IPS-18c (cell line): ENCODE results near the gene HNF1B.
"Not testable (repeated sequence)": the region's sequence is repeated elsewhere in the genome, so short reads cannot be mapped to it uniquely, and the experiment has no call there.

ENCODE experiments used
- H3K4me3 ChIP-seq: 2 replicates; pipeline ENCODE4 v1.7.0; 2013; ENCODE audit warnings: low read depth, mild to moderate bottlenecking, low read length, moderate library complexity; ENCODE audit not compliant: insufficient read depth
- H3K9me3 ChIP-seq: one replicate; pipeline ENCODE4 v1.6.1; 2013; ENCODE audit warnings: mild to moderate bottlenecking, low read length, moderate library complexity; ENCODE audit not compliant: control insufficient read depth, insufficient read depth

The HNF1B gene, protein sequence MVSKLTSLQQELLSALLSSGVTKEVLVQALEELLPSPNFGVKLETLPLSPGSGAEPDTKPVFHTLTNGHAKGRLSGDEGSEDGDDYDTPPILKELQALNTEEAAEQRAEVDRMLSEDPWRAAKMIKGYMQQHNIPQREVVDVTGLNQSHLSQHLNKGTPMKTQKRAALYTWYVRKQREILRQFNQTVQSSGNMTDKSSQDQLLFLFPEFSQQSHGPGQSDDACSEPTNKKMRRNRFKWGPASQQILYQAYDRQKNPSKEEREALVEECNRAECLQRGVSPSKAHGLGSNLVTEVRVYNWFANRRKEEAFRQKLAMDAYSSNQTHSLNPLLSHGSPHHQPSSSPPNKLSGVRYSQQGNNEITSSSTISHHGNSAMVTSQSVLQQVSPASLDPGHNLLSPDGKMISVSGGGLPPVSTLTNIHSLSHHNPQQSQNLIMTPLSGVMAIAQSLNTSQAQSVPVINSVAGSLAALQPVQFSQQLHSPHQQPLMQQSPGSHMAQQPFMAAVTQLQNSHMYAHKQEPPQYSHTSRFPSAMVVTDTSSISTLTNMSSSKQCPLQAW

DNA sequence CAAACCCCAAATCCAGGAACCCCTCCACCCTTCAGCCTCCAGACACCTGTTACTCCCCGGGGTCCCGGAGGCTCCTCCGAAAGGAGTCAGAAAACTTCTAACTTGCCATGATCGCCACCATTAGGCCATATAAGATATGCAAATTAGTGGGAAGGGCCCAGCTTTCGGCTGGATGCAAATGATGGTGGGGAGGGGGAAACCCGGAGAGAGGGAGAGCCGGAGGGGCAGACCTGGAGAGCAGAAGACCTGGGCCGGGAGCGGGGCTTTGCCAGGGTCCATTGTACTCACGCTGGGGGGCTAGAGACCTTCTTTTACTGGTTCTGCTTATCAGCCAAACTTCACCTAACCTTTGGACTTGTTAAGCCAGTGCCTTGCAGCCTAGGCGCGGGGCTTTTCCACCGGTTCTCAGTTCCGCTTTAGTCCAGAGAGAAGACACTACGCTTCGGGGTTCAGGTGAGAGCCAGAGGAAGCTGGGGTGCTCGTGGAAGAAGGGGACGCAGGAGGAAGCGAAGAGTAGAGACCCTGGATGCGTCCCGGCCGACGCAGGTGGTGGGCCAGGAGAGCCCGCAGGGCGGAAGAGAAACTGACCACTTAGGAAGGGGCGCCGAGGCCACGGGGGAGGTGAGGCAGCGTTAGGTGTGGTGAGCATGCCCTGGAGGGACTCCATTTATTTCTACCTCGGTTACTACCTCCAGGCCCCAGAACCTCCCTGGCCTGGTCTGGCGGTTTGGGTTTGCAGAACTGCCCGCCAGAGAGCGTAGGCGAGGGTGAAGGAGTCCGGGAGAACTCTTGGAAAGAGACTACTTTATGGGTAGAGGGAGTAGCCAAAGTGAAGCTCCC lies at the start of gene HNF1B:
Gene HNF1B, minus strand, starts transcription at position 99 of the 840 bp plus-strand sequence. CDS start 175 bp downstream, outside the sequence.
- Histone ChIP-seq H3K9me3 (peaks cover 4% of the 10 kb centered on the region), H3K4me3 (peak within 1 kb of the TSS; percentile 47)

DNA sequence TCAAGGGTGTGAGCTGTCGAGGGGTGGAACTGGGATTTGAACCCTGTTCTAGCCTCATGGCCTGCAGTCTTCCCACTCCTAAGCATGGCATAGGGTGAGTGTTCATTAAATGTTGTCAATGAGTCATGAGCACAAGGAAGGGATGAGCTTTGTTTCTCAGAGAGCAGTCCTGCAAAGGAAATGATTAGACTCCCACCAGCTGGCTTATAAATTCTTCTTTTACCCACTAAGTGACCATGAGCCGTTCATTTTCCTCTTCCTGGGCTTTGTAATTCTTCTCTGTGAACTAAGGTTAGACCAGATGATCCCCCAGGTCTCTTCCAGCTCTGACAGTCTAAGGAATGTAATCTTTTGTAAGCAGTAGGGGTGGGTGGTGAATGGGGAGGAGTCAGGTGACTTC lies 47.9 kb upstream of the HNF1B start:
- no peaks in the 10 kb centered on the region for H3K9me3 ChIP-seq
- H3K4me3 ChIP-seq = no peak overlapping the region

DNA sequence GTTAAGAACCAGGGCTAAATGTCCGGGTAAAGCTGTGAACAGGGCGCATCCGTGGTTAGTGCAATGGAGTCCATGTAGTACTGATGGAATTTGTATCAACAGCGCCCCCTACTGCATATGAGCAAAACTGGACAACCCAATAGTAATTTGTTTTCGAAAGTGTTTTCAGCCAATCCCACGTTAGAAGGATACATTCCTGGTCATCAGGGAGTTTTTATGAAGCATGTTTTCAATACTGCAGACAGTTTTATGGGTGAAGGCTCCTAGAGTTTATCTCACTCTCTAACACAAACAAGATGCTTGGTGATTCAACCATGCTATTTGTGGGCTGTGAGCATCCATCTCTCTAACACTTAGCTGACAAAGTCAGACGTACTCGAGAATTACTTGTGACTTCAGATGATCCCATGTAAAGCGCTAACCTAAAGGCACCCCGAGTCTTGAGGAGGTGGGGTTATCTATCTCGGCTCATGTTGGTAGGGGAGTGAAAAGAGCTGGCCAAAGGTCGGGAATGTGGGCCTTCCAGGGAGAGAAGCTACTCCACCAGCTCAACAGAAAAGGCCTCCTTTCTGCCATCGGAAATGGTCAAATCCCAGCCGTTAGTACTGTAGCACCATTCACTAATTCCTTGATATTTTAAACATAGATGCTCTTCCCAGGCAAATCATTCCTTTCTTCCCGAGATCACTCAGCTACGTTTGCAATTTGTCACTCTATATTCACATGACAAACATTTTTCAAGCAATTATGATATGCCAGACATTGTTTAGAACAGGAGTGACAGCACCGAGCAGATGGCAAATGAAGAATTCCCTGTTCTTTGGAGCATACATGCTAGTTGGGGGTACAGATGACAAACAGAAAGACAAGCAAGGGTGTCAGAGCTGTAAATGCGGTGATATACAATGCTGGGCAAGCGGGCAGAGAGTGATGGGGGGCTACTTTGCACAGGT lies 46.9 kb upstream of the HNF1B start:
- Histone ChIP-seq H3K4me3 (no peak overlapping the region), H3K9me3 (no peaks in the 10 kb centered on the region)

DNA sequence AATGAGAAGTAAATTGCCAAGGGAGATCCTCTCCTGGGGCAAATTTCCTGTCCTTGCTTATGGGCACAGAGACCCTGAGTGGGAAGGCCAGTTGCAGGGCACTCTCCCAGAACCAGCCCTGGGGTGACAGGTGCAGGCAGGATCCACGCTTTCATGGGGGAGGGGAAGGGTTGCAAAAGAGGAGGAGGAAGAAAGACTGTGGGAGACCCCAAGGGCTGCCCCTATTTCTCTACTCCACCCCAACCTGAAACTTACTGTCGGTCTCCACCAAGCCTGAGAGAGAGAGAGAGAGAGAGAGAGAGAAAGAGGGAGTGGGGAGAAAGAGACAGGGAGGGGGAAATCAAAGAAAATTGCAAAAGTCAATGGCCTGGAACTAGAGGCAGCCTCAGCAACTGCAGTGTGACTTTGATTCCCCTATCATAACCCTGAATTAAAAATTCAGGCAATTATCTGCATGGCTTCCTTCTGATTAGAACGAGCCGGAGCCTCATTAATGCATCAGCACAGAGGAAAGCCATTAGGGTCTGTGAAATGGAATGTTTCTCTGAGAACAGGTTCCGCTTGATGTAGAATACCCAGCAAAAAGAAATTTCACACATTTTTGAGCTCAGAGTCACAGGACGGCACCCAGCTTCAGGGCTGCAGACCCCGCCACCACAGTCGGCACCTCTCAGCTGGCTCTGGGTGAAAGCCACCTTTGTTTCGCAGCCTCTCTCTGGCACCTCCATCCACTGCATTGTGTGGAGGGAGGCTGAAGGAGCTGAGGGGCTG lies 45.1 kb upstream of the HNF1B start:
- Histone ChIP-seq H3K4me3 (no peak overlapping the region), H3K9me3 (no peaks in the 10 kb centered on the region)

DNA sequence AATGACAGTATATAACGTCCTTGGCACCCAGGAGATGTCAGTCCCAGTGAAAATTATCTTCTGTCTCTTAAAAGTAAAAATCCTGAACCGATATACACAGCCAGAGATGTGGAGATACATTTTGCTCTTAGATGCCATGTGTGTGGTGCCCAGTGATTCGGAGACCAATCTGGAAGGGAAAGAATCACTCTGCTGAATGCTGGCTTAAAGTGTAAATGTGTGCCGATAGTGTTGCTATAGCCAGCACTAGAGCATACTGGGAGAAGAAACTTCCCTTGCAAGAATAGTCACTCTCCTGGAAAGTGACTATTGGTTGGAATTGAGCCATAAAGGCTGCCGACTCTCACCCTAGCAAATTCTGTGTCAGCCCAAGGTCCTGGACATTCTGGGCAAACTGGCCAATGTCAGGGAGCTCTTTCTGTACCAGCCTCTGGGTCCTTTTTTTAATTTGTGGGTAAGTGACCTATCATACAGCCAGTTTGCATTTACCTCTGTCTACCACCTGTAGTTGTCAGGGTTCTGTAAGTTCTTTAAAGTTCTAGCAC lies 44.2 kb upstream of the HNF1B start:
- H3K9me3 ChIP-seq = no peaks in the 10 kb centered on the region

DNA sequence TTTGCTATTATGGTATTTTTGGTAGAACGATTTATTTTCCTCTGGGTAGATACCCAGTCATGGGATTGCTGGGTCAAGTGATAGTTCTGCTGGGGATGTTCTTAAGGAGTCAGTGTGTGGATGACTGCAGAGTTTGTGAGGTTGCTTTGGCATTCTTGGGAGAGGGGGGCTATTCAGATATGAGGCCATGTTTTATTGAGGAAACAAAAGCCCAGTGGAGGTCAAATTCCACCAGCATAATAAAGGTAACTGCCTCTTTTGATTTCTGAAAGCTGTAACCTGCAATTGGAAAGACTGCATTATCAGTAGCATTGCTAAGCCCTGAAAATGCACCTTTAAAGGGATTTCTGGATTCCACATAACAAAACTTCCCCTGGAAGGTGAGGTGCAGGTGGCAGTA lies 43.7 kb upstream of the HNF1B start:
- no peaks in the 10 kb centered on the region for H3K9me3 ChIP-seq
- no peak overlapping the region for H3K4me3 ChIP-seq

More for the DNA sequence above, 44.2 kb upstream of the HNF1B start:
- no peak overlapping the region for H3K4me3 ChIP-seq

DNA sequence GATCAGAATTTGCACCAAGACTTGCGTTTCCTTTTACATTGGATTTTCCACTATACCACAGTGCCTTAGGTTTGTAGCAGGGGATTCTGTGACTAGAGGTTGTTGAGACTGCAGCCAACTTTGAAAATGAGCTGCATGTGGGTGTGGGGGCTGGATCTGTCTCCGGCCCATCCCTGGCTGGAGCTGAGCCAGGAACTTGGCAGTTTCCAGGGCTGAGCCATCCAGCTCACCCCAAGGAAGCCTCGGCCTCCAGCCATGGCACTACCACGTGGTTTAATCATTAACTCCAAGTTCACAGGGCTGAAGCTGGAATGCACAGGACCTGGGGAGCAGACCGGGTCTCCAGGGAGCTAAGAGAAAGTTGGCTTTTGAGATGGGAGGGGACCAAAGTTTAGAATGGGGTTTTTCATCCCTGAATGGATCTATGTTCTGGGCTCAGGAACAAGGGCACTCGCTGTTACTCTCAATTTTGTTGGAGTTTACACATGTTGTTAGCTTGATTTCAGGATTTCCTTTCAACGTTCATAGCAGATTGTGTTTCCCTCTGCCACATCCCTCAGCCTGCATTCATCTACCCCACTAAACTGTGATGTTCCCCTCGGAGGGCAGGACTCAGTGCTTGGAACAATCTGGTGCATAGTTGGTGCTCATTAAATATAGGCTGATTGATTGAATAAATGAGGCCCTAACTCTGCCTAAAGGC lies 42.3 kb upstream of the HNF1B start:
- Histone ChIP-seq H3K9me3 (no peaks in the 10 kb centered on the region), H3K4me3 (no peak overlapping the region)

DNA sequence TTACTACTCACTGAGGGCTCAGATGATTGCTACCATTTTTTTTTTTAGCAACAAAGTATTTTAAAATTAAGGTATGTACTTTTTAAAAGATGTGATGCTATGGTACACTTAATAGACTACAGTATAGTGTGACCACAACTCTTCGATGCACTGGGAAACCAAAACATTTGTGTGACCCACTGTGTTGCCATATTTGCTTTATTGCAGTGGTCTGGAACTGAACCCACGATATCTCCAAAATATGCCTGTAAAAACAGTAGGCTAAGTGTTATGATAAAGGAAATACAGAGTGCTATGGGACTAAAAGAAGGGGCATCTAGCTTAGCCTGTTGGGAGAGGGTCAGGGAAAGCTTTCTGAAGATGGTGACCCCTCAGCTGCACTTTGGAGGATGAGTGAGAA lies 41.6 kb upstream of the HNF1B start:
- H3K4me3 ChIP-seq = no peak overlapping the region
- no peaks in the 10 kb centered on the region for H3K9me3 ChIP-seq

DNA sequence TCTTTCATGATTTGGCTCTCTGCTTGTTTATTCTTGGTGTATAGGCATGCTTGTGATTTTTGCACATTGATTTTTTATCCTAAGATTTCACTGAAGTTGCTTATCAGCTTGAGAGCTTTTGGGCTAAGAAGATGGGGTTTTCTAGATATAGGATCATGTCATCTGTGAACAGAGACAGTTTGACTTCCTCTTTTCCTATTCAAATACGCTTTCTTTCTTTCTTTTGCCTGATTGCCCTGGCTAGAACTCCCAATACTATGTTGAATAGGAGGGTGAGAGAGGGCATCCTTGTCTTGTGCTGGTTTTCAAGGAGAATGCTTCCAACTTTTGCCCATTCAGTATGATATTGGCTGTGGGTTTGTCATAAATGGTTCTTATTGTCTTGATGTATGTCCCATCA lies 37.6 kb upstream of the HNF1B start:
- H3K4me3 ChIP-seq, H3K9me3 ChIP-seq: not testable (repeated sequence)

DNA sequence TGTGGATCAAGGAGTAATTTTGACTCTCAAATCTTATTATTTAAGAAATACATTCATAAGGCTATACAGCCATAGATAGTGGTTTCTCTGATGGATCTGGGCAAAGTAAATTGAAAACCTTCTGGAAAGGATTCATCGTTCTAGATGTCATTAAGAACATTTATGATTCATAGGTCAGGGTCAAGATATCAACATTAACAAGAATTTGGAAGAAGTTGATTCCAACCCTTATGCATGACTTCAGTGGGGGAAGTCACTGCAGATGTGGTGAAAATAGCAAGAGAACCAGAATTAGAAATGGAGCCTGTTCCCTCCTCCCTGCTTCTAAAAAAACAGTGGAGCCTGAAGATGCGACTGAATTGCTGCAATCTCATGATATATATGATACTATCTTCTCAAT lies 36.6 kb upstream of the HNF1B start:
- no peak overlapping the region for H3K4me3 ChIP-seq
- H3K9me3 ChIP-seq = no peaks in the 10 kb centered on the region

DNA sequence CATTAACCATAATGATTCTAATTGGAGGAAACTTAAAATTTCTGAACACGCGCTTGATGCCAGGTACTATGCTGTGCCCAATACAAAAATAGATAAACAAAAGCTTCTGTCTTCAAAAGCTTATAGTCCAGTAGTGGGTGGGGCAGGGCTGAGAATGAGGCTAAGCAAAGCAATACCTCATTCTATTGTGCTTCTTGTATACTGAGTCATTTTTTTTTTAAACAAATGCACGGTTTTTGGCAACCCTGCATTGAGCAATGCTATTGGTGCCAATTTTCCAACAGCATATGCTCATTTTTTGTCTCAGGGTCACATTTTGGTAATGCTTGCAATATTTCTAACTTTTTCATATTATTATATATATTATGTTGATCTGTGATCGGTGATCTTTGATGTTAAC lies 34.7 kb upstream of the HNF1B start:
- H3K9me3 ChIP-seq = no peaks in the 10 kb centered on the region
- no peak overlapping the region for H3K4me3 ChIP-seq

DNA sequence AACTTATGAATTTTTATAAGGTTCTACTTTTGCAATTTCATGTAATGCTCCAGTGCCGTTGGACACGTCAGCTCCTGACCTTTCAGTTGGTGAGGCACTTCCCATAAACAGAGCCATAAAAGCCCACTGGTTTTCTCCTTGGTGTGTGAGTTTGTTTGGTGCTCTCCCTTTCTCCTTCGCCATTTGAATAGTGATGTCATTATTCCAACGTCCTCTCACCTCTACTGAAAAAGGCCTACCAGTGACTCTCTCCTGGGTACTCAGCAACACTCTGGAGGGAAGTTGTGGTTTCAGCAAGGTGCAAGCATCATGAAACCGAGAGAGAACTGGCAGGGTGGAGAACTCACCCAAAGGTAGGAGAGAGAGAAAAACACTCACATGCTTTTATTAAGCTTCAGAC lies 29.6 kb upstream of the HNF1B start:
- Histone ChIP-seq H3K4me3 (no peak overlapping the region), H3K9me3 (no peaks in the 10 kb centered on the region)

DNA sequence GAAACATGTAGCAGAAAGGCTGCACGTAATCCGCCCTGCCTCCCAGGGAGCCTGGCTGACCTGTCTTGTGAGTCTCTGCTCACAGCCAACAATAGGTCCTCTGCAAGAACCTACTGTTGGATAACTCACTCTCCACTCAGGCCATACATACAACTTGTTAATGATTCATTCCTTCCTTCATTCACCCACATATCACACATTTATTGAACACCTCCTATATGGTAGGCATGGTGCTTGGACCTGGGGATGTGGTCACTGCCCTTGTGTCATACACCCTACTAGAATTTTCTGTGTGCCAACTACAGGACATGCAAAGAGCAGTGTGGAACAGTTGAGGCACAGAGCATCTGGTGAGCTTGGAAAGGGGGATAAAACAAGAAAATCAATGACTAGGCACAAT lies 28.1 kb upstream of the HNF1B start:
- H3K4me3 ChIP-seq = no peak overlapping the region
- H3K9me3 ChIP-seq = peaks cover 5% of the 10 kb centered on the region

DNA sequence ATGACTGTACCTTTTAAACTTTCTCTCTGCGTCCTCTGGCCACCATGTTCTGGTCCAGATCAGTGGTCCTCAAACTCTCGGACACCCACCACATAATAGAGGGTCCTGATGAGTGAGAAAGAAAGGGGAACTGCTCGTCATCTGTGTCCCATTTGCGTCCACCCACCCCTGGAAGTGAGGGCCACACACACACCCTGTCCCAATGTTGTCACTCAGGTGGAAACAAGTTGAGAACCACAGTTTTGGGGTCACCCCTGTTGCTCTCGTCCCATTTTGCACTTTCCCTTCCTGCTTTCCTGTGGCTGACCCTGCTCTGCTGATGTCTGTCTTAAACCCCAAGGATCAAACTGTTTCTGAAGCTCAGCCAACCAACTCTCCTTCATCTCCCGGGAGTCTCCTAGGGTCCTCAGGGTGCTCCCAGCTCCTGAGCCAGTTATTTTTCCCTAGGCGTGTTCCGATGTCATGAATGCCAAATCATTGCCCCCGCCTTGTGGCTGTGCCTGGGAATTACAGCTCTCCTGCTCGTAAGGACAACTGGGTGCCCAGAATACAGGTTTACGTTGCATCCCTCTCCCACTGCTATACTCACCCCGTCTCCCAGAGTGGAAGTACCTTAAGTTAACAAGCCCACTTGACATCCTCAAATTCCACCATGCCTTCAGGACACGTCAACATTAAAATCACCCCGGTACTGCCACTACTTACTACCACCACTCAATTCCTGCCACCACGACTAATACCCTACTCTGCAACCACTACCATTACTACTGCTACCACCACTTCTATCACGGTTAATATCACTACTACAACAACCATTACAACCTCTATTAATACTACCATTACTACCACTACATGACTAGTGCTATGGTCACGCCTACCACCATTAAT lies 26.0 kb upstream of the HNF1B start:
- Histone ChIP-seq H3K9me3 (peaks cover 5% of the 10 kb centered on the region), H3K4me3 (no peak overlapping the region)

DNA sequence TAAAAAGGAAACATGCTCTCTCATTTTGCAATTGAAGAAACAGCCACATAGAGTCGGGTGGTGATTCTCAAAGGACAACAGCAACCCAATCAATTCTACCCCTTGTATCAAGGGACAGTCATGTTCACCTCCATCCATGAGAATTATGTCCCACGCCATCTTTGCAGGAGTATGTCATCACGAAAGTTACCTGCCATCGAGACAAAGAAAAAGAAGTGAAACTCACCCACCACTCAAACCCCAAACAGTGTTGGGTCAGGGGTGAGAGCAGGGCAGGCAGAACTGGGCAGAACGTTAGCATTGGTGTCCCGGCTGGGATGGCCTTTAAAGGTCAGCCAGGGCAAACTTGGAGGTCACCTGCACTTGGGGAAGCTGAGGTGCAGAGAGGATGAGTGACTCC lies 24.2 kb upstream of the HNF1B start:
- H3K4me3 ChIP-seq = no peak overlapping the region
- peaks cover 5% of the 10 kb centered on the region for H3K9me3 ChIP-seq
